Astrocyte (in vitro differentiated cells and primary cell): ENCODE data around the gene PPP4C.

Source experiments
- CTCF ChIP-seq: IDR thresholded peaks from 2 replicates; pipeline ENCODE4 v1.5.1; 2011; ENCODE audit warnings: low read depth, mild to moderate bottlenecking, inconsistent platforms, low read length, moderate library complexity; ENCODE audit not compliant: insufficient read depth
- EZH2 ChIP-seq: IDR thresholded peaks from 2 replicates; pipeline ENCODE4 v1.6.1; 2012; ENCODE audit warnings: mild to moderate bottlenecking, low read length, inconsistent platforms; ENCODE audit not compliant: insufficient read depth

GRCh38 chr16:30068333-30068732 is 7.5 kb upstream of the PPP4C start:
- no peak for TF ChIP-seq CTCF
- TF ChIP-seq EZH2, result no peak
